Limb (tissue), 2 donors: Measurements from ENCODE around the gene PAQR6.
"Not testable (repeated sequence)": the region's sequence is repeated elsewhere in the genome, so short reads cannot be mapped to it uniquely, and the experiment has no call there.

Experiments used
- DNase-seq, 2 donors: peaks; one replicate each; pipeline ENCODE4 v3.0.0-alpha.2; 2016; ENCODE audit errors: extremely low spot score in 2 of 2

The PAQR6 gene

DNA sequence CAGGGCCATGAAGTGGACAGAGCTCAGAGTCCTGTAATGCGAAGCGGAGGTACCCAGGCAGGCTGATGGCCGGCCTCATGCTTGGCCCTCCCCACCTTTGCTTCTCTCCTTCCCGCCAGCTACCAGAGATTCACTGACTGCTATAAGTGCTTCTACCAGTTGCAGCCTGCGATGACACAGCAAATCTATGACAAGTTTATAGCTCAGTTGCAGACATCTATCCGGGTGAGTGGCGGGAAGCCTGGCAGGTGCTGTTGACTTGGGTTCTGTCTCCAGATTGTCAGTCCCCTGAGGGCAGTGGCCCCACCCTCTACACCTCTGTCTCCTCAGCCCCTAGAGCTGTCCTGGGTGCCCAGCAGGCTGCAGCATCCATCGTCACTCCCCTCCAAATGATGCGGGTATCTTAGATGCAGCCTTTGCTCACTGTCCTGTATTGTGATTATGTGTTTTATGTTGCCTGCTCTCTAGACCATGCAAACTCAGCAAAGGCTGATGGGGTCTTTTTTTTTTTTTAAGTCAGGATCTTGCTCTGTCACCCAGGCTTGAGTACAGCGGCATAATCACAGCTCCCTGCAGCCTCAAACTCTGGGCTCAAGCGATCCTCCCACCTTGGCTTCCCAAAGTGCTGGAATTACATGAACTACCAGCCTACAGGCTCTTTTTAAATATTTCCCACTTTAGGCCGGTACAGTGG is 15.5 kb downstream of the PAQR6 start:
- no peak for DNase-seq

DNA sequence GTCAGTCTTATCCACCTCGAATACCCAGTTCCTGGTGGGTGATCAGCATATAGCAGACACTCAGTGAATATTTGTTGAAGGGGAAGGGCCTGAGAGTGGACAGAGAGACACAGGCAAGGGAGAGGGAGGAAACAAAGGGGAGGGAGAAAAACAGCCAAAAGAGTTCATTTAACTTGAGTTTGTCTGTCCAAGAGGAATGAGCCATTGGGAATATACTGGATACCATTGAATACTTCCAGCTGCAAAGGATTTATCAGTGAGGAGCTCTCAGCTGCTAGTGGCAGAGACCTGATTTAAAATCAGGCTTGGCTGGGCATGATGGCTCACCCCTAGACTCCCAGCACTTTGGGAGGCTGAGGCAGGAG is 17.4 kb downstream of the PAQR6 start:
- DNase-seq, result no peak

DNA sequence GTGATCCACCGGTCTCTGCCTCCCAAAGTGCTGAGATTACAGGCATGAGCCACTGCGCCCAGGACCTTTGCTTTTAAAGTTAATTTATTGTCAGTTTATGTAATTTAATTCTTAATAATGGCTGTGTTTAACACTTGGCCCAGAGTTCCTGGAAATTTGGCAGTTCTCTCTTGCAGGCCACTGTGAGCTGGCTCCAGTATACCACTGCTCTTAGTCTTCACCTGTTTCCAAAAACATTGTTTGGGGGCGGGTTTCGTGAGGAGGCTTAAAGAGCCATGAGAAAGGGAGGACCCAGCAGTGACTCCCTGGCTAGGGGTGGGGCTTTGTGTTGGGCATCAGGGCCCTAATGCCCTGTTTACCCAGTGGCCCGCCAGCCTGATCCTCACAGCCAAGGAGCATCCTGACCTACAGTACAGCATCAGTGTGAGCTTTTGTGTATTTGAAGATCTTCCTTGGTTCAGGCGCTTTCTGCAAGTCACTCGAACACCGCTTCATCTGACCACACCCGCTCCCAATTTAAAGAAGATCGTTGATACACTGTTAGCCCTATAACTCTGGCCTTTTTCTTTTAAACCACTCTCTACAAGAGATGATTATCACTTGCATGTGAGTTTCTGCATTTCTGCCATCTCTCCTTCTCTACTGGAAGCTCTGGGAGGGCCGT is 17.9 kb downstream of the PAQR6 start:
- DNase-seq, result no peak

DNA sequence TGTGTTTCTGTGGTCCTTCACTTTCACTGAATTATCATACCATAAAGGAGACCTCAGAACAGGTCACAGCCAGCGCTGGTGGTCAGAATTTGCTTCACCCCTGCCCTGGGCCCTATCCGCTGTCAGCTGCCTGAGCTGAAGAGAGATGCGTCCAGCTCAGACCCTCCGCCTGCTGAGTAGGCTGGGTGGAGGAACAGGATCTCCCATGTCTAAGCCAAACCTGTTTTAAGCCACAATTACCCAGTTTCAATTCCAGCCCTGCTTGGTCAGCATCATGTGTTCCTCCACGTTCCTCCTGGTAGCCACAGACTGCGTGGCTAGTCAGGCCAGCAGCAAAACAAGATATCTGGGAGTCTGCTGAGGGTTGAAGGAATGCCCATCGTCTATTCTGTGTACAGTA is 19.4 kb downstream of the PAQR6 start:
- DNase-seq, result no peak

DNA sequence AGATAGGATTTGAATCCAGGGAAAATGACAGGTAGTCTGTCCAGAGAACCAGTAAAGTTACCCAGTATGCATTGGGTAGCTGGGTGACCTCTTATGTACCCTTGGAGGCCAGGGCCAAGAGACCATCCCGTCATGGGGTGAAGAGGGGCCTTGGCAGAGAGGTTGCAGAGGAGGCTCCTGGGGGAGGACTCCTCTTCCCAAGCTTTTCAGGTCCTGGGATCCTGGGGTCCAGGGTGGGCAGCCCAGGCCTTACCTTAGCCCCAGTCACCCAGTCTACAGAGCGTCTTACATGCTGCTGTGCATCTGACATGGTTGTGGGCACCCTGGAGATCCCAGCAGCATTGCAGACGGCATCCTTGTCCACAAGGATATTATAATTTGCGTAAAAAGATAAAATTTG is 21.1 kb downstream of the PAQR6 start:
- no peak for DNase-seq

DNA sequence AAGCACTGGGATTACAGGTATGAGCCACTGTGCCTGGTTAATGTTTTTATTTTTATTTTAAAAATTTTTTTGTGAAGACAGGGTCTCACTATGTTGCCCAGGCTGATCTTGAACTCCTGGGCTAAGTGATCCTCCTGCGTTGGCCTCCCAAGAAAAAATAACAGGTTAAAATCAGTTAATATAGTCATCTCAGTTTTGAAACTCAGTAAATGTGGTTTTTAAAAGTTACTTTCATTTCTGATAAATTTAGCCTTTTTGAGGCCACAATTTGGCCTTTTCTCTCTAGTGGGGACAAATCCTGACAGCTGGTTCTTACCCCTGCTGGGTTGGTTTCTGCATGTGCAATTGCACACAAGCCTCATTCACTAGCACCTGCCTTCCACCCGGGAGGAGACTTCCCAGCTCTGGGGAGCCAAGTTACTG is 21.7 kb downstream of the PAQR6 start:
- no peak for DNase-seq

DNA sequence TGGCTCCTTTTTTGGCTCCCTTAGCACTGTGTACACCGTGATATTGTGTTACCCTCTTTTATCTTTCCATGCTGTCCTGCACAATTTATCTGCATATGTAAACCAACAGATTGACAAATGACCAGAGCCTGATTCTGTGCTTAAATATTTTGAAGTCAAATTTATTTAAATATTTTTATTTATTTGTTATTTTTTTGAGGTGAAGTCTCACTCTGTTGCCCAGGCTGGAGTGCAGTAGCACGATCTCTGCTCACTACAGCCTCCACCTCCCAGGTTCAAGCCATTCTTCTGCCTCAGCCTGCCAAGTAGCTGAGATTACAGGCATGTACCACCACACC is 22.2 kb downstream of the PAQR6 start:
- no peak for DNase-seq

DNA sequence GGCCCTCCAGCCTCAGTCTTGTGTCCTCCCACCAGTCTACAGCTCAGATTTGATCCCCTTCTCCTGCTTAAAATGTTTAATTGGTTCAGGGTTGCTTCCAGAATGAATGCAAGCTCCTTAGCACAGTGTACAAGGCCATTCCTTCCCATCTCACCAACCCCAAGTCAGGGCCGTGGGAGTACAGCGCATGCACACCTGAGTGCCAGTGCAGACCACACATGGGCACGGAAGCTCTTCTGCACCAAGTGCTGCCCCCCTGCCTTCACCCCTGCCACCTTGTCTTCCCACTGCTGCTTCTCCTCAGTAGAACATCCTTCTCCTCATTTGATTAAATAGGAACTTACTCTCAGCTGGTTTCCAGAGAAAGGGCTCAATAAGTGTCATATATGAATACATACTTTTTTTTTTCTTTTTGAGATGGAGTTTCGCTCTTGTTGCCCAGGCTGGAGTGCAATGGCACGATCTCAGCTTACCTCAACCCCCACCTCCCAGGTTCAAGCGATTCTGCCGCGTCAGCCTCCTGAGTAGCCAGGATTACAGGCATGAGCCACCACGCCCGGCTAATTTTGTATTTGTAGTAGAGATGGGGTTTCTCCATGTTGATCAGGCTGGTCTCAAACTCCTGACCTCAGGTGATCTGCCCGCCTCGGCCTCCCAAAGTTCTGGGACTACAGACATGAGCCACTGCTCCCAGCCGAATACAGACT is 25.7 kb downstream of the PAQR6 start:
- no peak for DNase-seq

DNA sequence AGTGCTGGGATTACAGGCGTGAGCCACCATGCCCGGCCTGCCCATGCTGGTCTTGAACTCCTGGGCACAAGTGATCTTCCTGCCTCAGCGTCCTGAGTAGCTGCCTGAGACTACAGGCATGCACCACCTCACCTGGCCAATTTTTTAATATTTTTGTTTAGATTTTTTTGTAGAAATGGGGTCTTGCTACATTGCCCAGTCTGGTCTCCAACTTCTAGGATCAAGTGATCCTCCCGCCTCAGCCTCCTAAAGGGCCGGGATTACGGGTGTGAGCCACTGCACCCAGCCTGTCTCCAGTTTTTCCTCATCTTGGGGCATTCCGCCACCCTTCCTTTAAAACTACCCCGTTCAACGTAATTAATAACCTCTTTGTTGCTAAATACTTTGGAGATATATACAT is 27.6 kb downstream of the PAQR6 start:
- no peak for DNase-seq

DNA sequence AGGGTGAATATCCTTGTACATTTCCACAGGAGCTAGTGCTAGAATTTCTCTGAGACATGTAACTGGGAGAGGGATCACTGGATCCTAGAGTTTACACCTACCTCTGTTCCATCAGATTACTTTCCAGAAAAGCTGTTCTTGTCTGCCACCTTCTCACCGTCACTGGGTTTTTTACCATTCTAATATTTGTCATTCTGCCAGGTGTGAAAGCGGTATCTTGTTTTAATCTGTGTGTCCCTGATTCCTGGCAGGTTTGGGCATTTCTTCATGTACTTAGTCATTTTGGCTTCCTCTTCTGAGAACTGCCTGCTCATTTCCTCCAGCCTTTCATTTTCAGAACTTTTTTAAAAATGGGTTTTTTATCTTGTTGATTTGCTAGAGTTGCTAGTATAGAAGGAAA is 30.0 kb downstream of the PAQR6 start:
- DNase-seq, result no peak

DNA sequence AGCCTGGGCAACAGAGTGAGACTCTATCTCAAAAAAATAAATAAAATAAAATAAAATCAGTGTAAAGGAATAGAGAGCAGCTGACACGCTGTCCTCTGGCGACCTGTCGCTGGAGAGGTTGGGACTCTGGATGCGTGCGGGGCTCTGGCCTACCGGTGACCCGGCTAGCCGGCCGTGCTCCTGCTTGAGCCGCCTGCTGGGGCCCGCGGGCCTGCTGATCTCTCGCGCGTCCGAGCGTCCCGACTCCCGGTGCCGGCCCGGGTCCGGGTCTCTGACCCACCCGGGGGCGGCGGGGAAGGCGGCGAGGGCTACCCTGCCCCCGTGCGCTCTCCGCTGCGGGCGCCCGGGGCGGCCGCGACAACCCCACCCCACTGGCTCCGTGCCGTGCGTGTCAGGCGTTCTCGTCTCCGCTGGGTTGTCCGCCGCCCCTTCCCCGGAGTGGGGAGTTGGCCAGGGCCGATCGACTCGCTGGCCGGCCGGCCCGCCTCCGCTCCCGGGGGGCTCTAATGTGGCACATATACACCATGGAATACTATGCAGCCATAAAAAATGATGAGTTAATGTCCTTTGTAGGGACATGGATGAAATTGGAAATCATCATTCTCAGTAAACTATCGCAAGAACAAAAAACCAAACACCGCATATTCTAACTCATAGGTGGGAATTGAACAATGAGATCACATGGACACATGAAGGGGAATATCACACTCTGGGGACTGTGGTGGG is 31.3 kb downstream of the PAQR6 start:
- DNase-seq, result not testable (repeated sequence)

DNA sequence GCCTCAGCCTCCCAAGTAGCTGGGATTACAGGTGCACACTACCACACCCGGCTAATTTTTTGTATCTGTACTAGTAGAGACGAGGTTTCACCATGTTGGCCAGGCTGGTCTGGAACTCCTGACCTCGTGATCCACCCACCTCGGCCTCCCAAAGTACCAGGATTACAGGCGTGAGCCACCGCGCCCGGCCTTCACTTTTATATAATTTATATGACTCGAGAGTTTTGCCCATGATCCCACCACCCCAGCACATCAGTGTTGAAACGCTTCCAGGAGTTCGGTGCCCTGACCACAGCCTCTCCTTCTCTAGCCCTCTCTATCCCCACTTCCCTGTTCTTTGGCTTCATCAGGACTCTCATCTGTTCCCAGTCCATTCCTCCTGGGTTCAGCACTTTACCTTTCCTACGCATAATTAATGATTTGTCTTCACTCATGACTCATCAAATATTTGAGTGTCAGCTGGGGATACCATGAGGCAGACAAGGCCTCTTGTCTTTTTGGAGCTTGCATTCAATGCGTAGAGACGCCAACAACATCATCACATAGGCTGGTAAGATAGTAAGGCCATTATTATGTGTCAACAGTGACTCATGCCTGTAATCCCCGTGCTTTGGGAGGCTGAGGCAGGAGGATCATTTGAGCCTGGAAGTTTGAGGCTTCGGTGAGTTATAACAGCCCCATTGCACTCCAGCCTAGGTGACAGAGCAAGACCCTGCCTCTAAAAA is 33.7 kb downstream of the PAQR6 start:
- DNase-seq, result no peak

DNA sequence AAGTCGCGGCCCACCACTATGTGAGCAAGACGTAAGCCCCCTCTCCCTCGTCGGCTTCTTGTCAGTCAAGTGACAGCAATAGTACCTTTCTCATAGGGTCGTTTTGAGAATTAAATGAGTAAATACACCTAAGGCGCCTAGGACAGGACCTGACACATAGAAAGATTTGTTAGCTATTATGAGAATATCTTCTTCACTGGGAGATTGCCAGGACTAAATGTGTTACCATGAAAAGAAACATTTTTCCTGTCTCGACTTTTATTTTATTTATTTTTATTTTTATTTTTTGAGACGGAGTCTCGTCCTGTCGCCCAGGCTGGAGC is 34.3 kb downstream of the PAQR6 start:
- DNase-seq, result no peak

DNA sequence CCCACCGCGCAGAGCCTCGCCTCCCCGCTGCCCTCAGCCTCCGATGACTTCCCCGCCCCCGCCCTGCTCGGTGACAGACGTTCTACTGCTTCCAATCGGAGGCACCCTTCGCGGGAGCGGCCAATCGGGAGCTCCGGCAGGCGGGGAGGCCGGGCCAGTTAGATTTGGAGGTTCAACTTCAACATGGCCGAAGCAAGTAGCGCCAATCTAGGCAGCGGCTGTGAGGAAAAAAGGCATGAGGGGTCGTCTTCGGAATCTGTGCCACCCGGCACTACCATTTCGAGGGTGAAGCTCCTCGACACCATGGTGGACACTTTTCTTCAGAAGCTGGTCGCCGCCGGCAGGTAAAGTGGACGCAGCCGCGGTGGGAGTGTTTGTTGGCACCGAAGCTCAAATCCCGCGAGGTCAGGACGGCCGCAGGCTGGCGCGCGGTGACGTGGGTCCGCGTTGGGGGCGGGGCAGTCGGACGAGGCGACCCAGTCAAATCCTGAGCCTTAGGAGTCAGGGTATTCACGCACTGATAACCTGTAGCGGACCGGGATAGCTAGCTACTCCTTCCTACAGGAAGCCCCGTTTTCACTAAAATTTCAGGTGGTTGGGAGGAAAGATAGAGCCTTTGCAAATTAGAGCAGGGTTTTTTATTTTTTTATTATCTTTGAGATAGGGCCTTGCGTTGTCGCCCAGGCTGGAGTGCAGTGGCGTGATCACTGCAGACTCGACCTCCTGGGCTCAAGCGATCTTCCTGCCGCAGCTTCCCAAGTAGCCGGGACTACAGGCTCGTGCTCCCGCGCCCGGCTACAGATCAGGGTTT is 34.8 kb downstream of the PAQR6 start, which contains the start of gene PMF1:
Gene PMF1, plus strand, starts transcription at position 175 of the 811 bp plus-strand sequence. Its CDS starts 9 bp downstream, at position 184.
- DNase-seq, result peak; percentile 97

DNA sequence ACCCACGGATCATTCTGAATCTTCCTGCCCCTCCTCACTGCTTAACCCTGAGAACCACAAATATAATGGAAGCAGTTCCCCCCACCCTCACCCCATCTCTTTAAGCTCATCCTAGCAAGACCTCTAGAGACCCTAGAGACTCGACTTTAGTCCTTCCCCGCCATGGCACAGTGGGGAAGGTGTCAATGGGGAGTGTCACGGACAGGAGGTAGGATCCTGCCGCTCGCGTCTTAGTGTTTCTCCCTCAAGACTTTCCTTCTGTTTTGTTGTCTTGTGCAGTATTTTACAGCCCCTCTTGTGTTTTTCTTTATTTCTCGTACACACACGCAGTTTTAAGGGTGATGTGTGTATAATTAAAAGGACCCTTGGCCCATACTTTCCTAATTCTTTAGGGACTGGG is 35.7 kb downstream of the PAQR6 start:
- no peak for DNase-seq

DNA sequence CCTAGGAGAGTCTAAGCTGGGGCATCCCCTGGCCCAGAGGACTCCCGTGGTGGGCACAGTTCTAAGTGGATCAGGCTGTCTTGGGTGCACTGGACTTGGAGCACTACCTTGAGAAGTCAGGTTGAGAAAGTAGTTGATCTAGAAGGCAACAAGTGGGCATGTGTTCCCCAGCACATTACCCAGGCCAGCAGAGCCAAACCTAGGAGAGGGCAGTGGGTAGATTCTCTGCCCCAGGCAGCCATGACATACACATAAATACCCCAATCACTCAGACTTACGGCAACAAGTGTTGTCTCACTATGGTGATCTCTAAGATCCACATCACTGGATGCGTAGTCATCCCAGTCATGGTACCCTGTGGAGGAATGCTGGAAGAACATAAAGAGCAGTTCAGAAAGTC is 36.6 kb downstream of the PAQR6 start:
- no peak for DNase-seq

DNA sequence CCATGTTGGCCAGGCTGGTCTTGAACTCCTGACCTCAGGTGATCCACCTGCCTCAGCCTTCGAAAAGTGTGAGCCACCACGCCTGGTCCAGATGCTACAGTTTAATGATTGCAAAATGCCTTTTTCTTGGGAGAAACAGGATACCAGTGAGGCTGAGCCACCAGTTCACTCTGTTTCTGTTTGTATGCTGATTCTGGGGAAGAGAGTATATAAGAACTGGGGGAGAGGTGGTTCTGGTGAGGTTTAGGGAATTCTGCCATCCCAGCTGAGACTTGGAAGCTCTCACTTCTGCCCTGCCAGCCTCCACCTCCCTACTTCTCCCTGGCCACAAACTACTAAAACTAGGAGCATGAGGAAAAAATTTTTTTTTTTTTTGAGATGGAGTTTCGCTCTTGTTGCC is 43.2 kb downstream of the PAQR6 start:
- DNase-seq, result no peak

DNA sequence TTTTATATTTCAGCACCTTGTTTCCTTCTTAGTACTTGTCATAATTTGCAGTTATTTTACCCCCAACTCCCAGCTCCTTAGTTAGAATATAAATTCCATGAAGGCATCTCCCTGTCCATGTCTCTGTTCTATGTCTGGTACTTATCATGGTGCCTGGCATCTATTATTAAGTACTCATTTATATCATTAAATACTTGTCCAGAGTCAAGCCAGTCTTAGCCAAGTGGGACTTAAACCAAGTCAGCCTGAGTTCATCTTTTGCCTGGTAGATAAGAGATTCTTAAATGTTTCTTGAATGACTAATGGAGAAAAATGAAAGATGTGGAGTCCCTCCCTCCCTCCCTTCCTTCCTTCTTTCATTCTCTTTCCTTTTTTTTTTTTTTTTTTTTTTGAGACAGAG is 44.5 kb downstream of the PAQR6 start:
- DNase-seq, result no peak

DNA sequence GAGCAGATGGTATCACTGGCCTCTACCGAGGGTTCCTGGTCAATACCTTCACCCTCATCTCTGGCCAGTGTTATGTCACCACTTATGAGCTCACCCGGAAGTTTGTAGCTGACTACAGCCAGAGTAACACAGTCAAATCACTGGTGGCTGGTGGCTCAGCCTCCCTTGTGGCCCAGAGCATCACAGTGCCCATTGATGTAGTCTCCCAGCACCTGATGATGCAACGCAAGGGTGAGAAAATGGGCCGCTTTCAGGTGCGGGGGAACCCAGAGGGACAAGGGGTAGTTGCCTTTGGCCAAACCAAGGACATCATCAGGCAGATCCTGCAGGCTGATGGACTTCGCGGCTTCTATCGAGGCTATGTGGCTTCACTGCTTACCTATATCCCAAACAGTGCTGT is 47.8 kb downstream of the PAQR6 start:
- DNase-seq, result no peak

DNA sequence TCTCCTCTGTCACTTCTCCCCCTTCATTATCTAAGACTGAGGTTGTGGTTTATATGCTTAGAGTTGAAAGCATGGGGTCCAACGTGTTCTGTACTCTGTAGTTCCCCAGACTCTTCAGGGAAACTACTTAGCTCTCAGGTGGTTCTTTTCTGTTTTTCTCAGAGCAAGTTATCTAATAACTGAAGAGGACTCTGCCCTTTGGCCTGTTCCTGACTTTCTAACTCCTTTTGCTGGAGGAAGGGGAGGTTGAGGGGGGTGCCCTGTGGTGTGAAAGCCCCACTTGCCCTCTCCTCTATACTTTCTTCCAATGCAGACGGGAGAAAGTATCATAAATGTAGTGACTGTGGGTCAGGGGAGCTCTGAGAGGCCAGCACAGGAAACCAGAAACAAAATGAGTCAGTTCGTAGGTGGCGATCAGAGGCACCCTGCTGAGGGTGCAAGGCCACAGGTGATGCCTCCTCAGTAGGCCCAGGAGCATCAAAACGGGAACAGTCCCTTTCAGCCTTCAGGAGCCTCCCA is 49.0 kb downstream of the PAQR6 start:
- no peak for DNase-seq

DNA sequence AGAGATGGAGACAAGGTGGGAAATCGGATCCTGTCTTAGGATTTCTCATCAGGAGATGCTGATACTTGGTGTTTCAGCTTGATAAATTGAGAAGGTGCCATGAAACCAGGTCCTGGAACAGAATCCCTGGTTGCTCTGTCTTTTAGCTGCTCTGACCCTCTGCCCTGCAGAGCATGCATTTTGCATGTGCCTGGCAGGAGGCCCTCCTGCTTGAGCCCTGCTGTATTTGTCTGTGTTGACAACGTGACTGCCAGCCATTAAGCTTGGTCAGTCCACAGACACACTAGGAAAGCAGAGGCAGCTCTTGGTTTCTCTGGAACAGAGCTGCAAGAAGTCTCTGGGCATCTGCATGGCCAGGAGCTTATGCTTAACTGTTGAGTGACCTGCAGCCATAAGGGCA is 51.4 kb downstream of the PAQR6 start:
- no peak for DNase-seq
